GM10266 (cell line): Measurements from ENCODE around the gene GUK1.

Experiments
- DNase-seq: peaks from one replicate; pipeline ENCODE4 v3.0.0; 2012; ENCODE audit errors: extremely low spot score
- TF ChIP-seq, protein P1 (sequence below): IDR thresholded peaks from 2 replicates; pipeline ENCODE4 v1.5.1; 2012; ENCODE audit warnings: mild to moderate bottlenecking, low read depth; ENCODE audit not compliant: control insufficient read depth, insufficient read depth; ENCODE audit errors: missing control alignments

GUK1 gene

GRCh38 chr1:228120857-228121489 is 19.1 kb upstream of the GUK1 start:
- TF ChIP-seq, protein P1, sequence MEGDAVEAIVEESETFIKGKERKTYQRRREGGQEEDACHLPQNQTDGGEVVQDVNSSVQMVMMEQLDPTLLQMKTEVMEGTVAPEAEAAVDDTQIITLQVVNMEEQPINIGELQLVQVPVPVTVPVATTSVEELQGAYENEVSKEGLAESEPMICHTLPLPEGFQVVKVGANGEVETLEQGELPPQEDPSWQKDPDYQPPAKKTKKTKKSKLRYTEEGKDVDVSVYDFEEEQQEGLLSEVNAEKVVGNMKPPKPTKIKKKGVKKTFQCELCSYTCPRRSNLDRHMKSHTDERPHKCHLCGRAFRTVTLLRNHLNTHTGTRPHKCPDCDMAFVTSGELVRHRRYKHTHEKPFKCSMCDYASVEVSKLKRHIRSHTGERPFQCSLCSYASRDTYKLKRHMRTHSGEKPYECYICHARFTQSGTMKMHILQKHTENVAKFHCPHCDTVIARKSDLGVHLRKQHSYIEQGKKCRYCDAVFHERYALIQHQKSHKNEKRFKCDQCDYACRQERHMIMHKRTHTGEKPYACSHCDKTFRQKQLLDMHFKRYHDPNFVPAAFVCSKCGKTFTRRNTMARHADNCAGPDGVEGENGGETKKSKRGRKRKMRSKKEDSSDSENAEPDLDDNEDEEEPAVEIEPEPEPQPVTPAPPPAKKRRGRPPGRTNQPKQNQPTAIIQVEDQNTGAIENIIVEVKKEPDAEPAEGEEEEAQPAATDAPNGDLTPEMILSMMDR: no peak
- no peak for DNase-seq

- DNase-seq: no peak
These were observed 17.1 kb upstream of the GUK1 start for GRCh38 chr1:228122921-228123441.

GRCh38 chr1:228123505-228123904 is 16.6 kb upstream of the GUK1 start:
- no peak for DNase-seq
- TF ChIP-seq, protein P1: no peak

More at GRCh38 chr1:228122921-228123441, 17.1 kb upstream of the GUK1 start:
- TF ChIP-seq, protein P1: no peak

DNA sequence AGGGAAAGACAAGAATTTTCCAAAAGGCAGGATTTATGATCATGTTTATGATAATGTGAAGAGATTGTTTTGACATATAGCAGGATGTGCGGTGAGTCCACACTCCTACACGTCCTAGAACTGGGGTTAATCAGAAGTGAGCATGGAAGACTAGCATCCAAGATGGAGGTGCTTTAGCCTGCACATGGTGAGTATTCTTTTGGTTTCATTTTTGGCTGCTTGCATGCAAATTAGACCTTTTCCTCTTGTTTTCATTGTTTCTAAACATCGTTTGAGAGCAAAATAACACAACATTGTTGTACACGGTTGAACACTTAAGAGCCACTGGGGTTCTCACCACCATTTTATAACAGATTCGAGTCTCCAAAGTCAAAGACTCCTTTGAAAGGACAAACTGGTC is 14.9 kb upstream of the GUK1 start:
- no peak for DNase-seq
- TF ChIP-seq, protein P1: no peak

DNA sequence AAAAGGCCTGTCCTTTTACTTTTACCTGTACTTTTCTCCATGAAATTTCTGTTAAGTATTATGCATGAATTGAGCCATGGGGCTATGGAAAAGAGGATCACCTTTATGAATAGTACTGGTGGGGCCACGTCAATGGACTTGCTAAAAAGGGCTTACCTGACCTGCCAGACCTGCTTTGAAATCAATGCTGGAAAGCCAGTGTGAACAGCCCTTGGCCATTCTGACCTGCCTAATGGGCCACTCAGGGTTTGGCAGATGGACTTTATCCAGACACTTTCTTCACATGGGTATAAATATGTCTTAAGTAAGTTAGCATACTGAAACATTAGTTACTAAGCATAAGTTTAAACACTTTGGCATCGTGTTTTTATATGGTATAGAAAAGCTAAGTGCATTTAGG is 8.3 kb upstream of the GUK1 start:
- TF ChIP-seq, protein P1: no peak
- DNase-seq: no peak

GRCh38 chr1:228134591-228134990 is 5.5 kb upstream of the GUK1 start:
- TF ChIP-seq, protein P1: no peak
- DNase-seq: no peak

- no peak for DNase-seq
- TF ChIP-seq, protein P1: no peak
These were observed 3.2 kb upstream of the GUK1 start for GRCh38 chr1:228136901-228137300.
